Fibroblast of mammary gland (primary cell): ENCODE measurements around the gene CCNT1.
"Not testable (repeated sequence)": the region's sequence is repeated elsewhere in the genome, so short reads cannot be mapped to it uniquely, and the experiment has no call there.

ENCODE experiments used
- DNase-seq: peaks from one replicate; pipeline ENCODE4 v3.0.0-alpha.2; 2010; ENCODE audit warnings: low read depth
- H3K4me3 ChIP-seq: 2 replicates; pipeline ENCODE4 v1.5.1; 2011; ENCODE audit warnings: low read depth, mild to moderate bottlenecking, low read length, moderate library complexity; ENCODE audit not compliant: control insufficient read depth
- TF ChIP-seq, protein P1 (sequence below): conservative IDR thresholded peaks from 2 replicates; pipeline ENCODE4 v1.5.1; 2011; ENCODE audit warnings: low read depth, low read length, inconsistent platforms; ENCODE audit not compliant: control insufficient read depth, insufficient read depth

Gene CCNT1

DNA sequence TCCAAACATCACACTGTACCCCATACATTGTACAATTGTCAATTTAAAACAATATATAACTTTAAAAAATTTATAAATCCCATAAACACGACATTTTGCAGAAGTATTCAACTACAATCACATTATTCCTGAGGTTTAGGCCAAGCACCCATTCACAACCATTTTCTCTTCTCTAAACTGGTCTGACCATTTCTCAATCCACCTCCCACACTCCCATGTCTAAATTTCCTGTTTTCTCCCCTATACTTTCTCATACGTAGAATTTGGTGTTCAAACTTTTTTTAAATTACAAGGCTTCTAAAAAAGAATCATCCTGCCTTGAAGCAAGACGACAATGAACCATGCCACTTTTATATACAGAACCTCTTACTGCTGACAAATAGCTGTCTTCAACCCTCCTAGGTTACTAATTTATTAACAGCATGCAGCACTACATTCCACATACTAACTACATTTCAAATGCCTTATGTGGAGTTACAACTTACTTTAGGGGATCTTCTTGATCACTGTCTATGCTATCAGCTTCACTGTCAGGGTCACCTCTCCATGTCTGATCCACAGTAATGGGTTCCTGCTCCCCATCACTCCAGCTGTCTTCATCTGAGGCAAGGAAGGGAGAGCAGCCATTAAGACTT is 37.8 kb downstream of the CCNT1 start:
- peak; percentile 6 for DNase-seq
- no peak overlapping the region for H3K4me3 ChIP-seq

DNA sequence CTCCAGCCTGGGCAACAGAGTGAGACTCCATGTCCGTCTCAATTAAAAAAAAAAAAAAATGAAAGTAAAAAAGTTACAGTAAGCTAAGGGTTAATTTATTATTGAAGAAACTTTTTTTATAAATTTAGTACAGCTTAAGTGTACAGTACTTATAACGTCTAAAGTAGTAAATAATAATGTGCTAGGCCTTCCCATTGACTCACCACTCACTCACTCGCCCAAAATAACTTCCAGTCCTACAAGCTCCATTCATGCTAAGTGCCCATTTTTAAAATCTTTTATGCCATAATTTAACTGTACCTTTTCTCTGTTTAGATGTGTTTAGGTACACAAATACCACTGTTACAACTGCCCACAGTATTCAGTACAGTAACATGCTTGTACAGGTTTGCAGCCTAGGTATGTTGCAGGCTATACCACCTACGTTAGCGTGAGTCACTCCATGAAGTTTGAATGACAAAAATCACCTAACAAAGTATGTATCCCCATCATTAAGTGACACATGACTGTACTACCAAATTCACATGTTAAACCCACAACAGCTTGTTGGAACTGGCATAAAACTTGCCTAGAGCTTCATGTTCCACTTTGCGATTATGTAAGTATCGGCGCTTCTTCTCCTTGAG is 45.2 kb downstream of the CCNT1 start:
- TF ChIP-seq, protein P1, sequence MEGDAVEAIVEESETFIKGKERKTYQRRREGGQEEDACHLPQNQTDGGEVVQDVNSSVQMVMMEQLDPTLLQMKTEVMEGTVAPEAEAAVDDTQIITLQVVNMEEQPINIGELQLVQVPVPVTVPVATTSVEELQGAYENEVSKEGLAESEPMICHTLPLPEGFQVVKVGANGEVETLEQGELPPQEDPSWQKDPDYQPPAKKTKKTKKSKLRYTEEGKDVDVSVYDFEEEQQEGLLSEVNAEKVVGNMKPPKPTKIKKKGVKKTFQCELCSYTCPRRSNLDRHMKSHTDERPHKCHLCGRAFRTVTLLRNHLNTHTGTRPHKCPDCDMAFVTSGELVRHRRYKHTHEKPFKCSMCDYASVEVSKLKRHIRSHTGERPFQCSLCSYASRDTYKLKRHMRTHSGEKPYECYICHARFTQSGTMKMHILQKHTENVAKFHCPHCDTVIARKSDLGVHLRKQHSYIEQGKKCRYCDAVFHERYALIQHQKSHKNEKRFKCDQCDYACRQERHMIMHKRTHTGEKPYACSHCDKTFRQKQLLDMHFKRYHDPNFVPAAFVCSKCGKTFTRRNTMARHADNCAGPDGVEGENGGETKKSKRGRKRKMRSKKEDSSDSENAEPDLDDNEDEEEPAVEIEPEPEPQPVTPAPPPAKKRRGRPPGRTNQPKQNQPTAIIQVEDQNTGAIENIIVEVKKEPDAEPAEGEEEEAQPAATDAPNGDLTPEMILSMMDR, result no peak
- H3K4me3 ChIP-seq, result no peak overlapping the region
- DNase-seq, result peak; percentile 65

More for the DNA sequence above, 37.8 kb downstream of the CCNT1 start:
- TF ChIP-seq, protein P1, result no peak

DNA sequence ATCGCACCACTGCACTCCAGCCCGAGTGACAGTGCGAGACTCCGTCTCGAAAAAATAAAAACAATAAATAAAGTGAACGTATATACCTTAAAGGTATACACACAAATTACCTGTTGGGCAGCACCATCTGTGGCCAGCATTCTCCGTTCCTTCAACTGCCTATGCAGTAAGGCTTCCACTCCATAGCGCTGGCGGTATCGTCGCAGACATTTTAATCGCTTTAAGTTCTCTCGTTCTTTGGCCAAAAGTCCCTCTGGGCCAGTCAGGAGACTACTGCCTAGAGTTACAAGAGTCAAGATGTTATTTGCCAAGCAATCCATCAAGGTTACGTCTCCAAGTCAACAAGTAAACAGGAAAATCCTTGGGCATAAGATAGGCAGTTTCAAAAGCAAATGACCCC is 47.5 kb downstream of the CCNT1 start:
- no peak overlapping the region for H3K4me3 ChIP-seq
- no peak for DNase-seq
- TF ChIP-seq, protein P1, result no peak

DNA sequence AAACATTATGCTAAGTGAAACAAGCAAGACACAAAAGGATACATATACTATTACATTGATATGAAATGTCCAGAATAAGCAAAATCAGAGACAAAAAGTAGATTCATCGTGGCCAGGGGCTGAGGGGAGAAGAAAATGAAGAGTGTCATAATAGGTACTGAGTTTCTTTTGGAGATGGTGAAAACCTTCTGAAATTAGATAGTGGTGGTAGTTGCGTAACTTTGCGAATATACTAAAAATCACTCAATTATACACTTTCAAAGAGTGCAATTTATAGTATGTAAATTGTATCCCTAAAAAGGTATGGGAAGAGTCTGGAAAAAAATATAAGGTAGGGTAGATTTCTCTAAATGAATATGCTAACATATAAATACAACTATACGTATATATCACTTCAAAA is 56.6 kb downstream of the CCNT1 start:
- H3K4me3 ChIP-seq, result no peak overlapping the region
- TF ChIP-seq, protein P1, result no peak
- DNase-seq, result no peak

DNA sequence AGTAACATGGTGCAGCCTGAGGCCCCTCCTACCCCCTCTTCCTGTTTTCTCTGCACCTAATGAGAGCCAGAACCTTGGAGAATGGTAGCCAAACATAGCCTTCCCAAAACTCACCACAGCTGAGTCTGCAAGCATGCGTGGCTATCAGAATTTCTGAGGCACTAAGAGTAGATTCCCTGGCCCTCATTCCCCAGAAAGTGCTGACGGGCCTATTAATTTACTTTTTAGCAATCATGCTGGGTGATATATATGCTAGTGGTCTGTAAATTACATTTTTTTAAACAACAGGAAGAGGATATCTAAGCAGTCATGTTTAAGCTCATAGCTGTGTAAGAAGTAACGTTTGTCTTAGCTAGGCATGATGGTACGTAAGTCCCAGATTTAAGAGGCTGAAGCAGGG is 64.8 kb downstream of the CCNT1 start:
- H3K4me3 ChIP-seq, result no peak overlapping the region
- DNase-seq, result no peak
- TF ChIP-seq, protein P1, result no peak

DNA sequence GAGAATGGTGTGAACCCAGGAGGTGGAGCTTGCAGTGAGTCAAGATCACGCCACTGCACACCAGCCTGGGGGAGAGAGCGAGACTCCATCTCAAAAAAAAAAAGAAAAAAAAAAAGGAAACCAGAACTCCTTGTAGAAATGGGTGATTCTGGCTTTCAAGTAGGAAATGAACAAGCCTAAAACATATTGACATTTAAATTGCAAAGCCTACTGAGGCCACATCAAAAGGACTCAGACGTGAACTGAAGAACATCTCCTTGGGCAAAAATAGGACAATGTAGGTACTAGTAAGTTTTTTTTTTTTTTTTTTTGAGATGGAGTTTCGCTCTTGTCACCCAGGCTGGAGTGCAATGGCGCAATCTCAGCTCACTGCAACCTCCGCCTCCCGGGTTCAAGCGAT is 71.2 kb downstream of the CCNT1 start:
- not testable (repeated sequence) for H3K4me3 ChIP-seq, DNase-seq

DNA sequence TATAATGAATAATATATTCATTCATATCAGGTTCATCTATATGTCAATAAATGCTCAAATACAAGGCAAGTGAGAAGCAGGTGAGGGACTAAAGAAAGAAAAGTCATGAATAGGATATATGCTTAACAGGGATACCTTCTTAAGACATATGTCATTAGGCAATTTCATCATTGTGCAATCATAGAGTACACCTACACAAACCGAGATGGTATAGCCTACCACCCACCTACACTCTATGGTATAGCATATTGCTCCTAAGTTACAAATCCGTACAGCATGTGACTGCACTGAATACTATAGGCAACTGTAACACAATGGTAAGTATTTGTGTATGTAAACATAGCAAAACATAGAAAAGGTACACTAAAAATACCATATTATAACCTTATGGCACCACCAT is 73.5 kb downstream of the CCNT1 start:
- DNase-seq, result no peak
- TF ChIP-seq, protein P1, result no peak
- no peak overlapping the region for H3K4me3 ChIP-seq

DNA sequence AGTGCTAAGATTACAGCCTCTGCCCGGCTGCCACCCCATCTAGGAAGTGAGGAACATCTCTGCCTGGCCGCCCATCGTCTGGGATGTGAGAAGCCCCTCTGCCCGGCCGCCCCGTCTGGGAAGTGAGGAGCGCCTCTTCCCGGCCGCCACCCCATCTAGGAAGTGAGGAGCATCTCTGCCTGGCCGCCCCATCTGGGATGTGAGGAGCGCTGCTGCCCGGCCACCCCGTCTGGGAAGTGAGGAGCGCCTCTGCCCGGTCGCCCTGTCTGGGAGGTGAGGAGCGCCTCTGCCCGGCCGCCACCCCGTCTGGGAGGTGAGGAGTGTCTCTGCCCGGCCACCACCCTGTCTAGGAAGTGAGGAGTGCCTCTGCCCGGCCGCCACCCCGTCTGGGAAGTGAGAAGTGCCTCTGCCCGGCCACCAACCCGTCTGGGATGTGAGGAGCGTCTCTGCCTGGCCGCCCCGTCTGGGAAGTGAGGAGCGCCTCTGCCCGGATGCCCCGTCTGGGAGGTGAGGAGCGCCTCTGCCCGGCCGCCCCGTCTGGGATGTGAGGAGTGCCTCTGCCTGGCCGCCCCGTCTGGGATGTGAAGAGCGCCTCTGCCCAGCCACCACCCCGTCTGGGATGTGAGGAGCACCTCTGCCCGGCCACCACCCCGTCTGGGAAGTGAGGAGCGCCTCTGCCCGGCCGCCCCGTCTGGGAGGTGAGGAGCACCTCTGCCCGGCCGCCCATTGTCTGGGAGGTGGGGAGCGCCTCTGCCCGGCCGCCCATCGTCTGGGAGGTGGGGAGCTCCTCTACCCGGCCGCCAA is 74.6 kb downstream of the CCNT1 start:
- not testable (repeated sequence) for DNase-seq, H3K4me3 ChIP-seq
